HEK293 (cell line): ENCODE measurements around the gene ERG.

Experiments
- CTCF ChIA-PET: fragments of 350-600 bp; formaldehyde crosslinking; extraction: SDS; loops from one replicate; lab custom pipeline; 2021; ENCODE audit warnings: antibody characterized with exemption; lab: Yijun Ruan, JAX
- POLR2A ChIA-PET: fragments of 300-600 bp; formaldehyde crosslinking; extraction: SDS; loops from one replicate; lab custom pipeline; 2020; ENCODE audit warnings: antibody characterized with exemption, inconsistent platforms; lab: Yijun Ruan, JAX
- H3K27ac ChIP-seq: fragments of 200-500 bp; sonication (Bioruptor generic); 2 replicates; pipeline ENCODE4 v1.5.1; 2014; ENCODE audit warnings: low read depth, low read length, control low read depth, inconsistent platforms; ENCODE audit errors: extremely low read depth
- H3K36me3 ChIP-seq, 2 experiments: fragments of 200-500 bp in 1 of 2; sonication (Bioruptor generic) in 1 of 2; 1 replicate in 1 of 2; 2 replicates in 1 of 2; pipeline ENCODE4 v1.5.1; 2014 to 2017; ENCODE audit warnings: inconsistent platforms in 2 of 2, low read length in 2 of 2; ENCODE audit not compliant: control insufficient read depth in 2 of 2, insufficient read depth in 1 of 2
- H3K4me1 ChIP-seq: fragments of 200-500 bp; sonication (Bioruptor generic); 2 replicates; pipeline ENCODE4 v1.5.1; 2014; ENCODE audit warnings: mild to moderate bottlenecking, low read length, inconsistent platforms; ENCODE audit not compliant: control insufficient read depth, insufficient read depth
- H3K4me3 ChIP-seq: 2 replicates; pipeline ENCODE4 v1.5.1; 2011; ENCODE audit warnings: low read depth, mild to moderate bottlenecking, control low read depth, low read length, moderate library complexity
- H3K9me3 ChIP-seq: fragments of 200-500 bp; sonication (Bioruptor generic); 2 replicates; pipeline ENCODE4 v1.5.1; 2014; ENCODE audit warnings: low read depth, low read length, inconsistent platforms; ENCODE audit not compliant: control insufficient read depth, insufficient read depth
- GLI4 ChIP-seq: fragments of 450-650 bp; formaldehyde crosslinking; IDR thresholded peaks from 2 replicates; pipeline ENCODE4 v1.5.1; 2016; ENCODE audit warnings: missing biosample characterization, missing genetic modification characterization
- GLIS1 ChIP-seq: fragments of 450-650 bp; formaldehyde crosslinking; IDR thresholded peaks from 2 replicates; pipeline ENCODE4 v1.5.1; 2016; ENCODE audit warnings: missing biosample characterization, missing genetic modification characterization
- SETDB1 ChIP-seq: IDR thresholded peaks from one replicate; pipeline ENCODE4 v1.6.1; 2017; ENCODE audit warnings: mild to moderate bottlenecking, low read length, moderate library complexity, mixed read lengths; ENCODE audit not compliant: insufficient read length
- YY1 ChIP-seq: fragments of 450-650 bp; formaldehyde crosslinking; IDR thresholded peaks from 2 replicates; pipeline ENCODE4 v1.5.1; 2018; ENCODE audit warnings: missing biosample characterization, missing genetic modification characterization
- ZBTB7A ChIP-seq: fragments of 450-650 bp; formaldehyde crosslinking; IDR thresholded peaks from 2 replicates; pipeline ENCODE4 v1.5.1; 2016; ENCODE audit warnings: low read depth, missing biosample characterization, missing genetic modification characterization
- ZBTB8A ChIP-seq: fragments of 450-650 bp; formaldehyde crosslinking; IDR thresholded peaks from 2 replicates; pipeline ENCODE4 v1.5.1; 2016; ENCODE audit warnings: missing biosample characterization, missing genetic modification characterization
- ZEB2 ChIP-seq: fragments of 450-650 bp; formaldehyde crosslinking; IDR thresholded peaks from 2 replicates; pipeline ENCODE4 v1.5.1; 2016; ENCODE audit warnings: missing biosample characterization, missing genetic modification characterization
- ZNF112 ChIP-seq: fragments of 450-650 bp; formaldehyde crosslinking; IDR thresholded peaks from 2 replicates; pipeline ENCODE4 v1.5.0; 2017; ENCODE audit warnings: missing biosample characterization, missing genetic modification characterization
- ZNF114 ChIP-seq: fragments of 450-650 bp; formaldehyde crosslinking; IDR thresholded peaks from 2 replicates; pipeline ENCODE4 v1.5.0; 2017; ENCODE audit warnings: missing biosample characterization, missing genetic modification characterization
- ZNF19 ChIP-seq: fragments of 450-650 bp; formaldehyde crosslinking; IDR thresholded peaks from 2 replicates; pipeline ENCODE4; 2016; ENCODE audit warnings: missing biosample characterization, missing genetic modification characterization, low read depth
- ZNF48 ChIP-seq: fragments of 450-650 bp; formaldehyde crosslinking; IDR thresholded peaks from 2 replicates; pipeline ENCODE4 v1.5.1; 2016; ENCODE audit warnings: missing biosample characterization, missing genetic modification characterization
- ZNF529 ChIP-seq: fragments of 450-650 bp; formaldehyde crosslinking; IDR thresholded peaks from 2 replicates; pipeline ENCODE4 v1.5.1; 2017; ENCODE audit warnings: missing genetic modification characterization, missing biosample characterization; ENCODE audit not compliant: insufficient replicate concordance
- ZNF768 ChIP-seq: fragments of 450-650 bp; formaldehyde crosslinking; IDR thresholded peaks from 2 replicates; pipeline ENCODE4 v1.5.1; 2018; ENCODE audit warnings: missing biosample characterization, mild to moderate bottlenecking, missing genetic modification characterization
- ZNF830 ChIP-seq: fragments of 450-650 bp; IDR thresholded peaks from 2 replicates; pipeline ENCODE4 v1.5.0; 2018; ENCODE audit warnings: missing biosample characterization, missing genetic modification characterization, low read depth, mild to moderate bottlenecking, moderate library complexity
- ZNF837 ChIP-seq: fragments of 450-650 bp; formaldehyde crosslinking; IDR thresholded peaks from 2 replicates; pipeline ENCODE4 v1.5.1; 2016; ENCODE audit warnings: missing biosample characterization, missing genetic modification characterization
- ZXDB ChIP-seq: fragments of 450-650 bp; formaldehyde crosslinking; IDR thresholded peaks from 2 replicates; pipeline ENCODE4 v1.5.1; 2016; ENCODE audit warnings: missing biosample characterization, missing genetic modification characterization
- TF ChIP-seq, protein P1 (sequence below): fragments of 450-650 bp; formaldehyde crosslinking; optimal IDR thresholded peaks from 2 replicates; pipeline ENCODE3; 2016; ENCODE audit warnings: missing biosample characterization, mild to moderate bottlenecking, missing genetic modification characterization
- TF ChIP-seq, protein P2 (sequence below): fragments of 450-650 bp; formaldehyde crosslinking; IDR thresholded peaks from 2 replicates; pipeline ENCODE4 v1.5.1; 2017; ENCODE audit warnings: missing biosample characterization, missing genetic modification characterization
- TF ChIP-seq, protein P3 (sequence below): fragments of 450-650 bp; formaldehyde crosslinking; IDR thresholded peaks from 2 replicates; pipeline ENCODE4 v1.5.1; 2016; ENCODE audit warnings: missing biosample characterization, missing genetic modification characterization, low read depth
- TF ChIP-seq, protein P4 (sequence below): fragments of 450-650 bp; formaldehyde crosslinking; IDR thresholded peaks from 2 replicates; pipeline ENCODE4 v1.5.1; 2016; ENCODE audit warnings: missing biosample characterization, missing genetic modification characterization
- TF ChIP-seq, protein P5 (sequence below): fragments of 450-650 bp; formaldehyde crosslinking; IDR thresholded peaks from 2 replicates; pipeline ENCODE4 v1.5.1; 2016; ENCODE audit warnings: missing biosample characterization, missing genetic modification characterization

Gene ERG

DNA sequence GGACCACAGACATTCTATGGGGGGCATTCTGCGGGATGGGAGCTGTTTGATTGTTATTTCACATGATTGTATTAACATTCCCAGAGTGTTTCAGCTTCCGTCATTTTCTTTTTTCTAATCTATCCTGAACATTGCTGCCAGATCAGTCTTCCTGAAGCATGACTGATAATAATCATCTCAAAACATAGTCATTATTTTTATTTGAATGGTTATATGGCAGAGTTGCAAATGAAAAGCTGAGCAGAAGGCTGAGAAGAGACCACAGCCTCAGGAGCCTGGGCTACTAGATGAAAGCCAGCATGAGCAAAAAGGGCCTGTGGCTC, 109.0 kb downstream of the ERG start:
- no peaks in the 10 kb centered on the region for H3K9me3 ChIP-seq
- CTCF ChIA-PET = interaction anchor here (0.7 to 1.3 kb wide), 4 partner anchors 8 to 633 kb away, joined by 3 to 4 read pairs (median 3); no protein-coding TSS in a partner anchor
- H3K4me1 ChIP-seq = no peaks in the 10 kb centered on the region
- TF ChIP-seq ZNF529 = no peak
- TF ChIP-seq, protein P1, sequence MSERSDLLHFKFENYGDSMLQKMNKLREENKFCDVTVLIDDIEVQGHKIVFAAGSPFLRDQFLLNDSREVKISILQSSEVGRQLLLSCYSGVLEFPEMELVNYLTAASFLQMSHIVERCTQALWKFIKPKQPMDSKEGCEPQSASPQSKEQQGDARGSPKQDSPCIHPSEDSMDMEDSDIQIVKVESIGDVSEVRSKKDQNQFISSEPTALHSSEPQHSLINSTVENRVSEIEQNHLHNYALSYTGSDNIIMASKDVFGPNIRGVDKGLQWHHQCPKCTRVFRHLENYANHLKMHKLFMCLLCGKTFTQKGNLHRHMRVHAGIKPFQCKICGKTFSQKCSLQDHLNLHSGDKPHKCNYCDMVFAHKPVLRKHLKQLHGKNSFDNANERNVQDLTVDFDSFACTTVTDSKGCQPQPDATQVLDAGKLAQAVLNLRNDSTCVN (tag by site-specific recombination) = no peak
- TF ChIP-seq ZBTB7A = no peak
- TF ChIP-seq, protein P2, sequence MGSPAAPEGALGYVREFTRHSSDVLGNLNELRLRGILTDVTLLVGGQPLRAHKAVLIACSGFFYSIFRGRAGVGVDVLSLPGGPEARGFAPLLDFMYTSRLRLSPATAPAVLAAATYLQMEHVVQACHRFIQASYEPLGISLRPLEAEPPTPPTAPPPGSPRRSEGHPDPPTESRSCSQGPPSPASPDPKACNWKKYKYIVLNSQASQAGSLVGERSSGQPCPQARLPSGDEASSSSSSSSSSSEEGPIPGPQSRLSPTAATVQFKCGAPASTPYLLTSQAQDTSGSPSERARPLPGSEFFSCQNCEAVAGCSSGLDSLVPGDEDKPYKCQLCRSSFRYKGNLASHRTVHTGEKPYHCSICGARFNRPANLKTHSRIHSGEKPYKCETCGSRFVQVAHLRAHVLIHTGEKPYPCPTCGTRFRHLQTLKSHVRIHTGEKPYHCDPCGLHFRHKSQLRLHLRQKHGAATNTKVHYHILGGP (tag by site-specific recombination) = no peak
- no peak for TF ChIP-seq ZNF112 (tag by site-specific recombination)
- TF ChIP-seq GLIS1 = no peak
- TF ChIP-seq, protein P3, sequence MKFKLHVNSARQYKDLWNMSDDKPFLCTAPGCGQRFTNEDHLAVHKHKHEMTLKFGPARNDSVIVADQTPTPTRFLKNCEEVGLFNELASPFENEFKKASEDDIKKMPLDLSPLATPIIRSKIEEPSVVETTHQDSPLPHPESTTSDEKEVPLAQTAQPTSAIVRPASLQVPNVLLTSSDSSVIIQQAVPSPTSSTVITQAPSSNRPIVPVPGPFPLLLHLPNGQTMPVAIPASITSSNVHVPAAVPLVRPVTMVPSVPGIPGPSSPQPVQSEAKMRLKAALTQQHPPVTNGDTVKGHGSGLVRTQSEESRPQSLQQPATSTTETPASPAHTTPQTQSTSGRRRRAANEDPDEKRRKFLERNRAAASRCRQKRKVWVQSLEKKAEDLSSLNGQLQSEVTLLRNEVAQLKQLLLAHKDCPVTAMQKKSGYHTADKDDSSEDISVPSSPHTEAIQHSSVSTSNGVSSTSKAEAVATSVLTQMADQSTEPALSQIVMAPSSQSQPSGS = no peak
- no peak for TF ChIP-seq YY1
- no peak for TF ChIP-seq ZNF837 (tag by site-specific recombination)
- TF ChIP-seq, protein P4, sequence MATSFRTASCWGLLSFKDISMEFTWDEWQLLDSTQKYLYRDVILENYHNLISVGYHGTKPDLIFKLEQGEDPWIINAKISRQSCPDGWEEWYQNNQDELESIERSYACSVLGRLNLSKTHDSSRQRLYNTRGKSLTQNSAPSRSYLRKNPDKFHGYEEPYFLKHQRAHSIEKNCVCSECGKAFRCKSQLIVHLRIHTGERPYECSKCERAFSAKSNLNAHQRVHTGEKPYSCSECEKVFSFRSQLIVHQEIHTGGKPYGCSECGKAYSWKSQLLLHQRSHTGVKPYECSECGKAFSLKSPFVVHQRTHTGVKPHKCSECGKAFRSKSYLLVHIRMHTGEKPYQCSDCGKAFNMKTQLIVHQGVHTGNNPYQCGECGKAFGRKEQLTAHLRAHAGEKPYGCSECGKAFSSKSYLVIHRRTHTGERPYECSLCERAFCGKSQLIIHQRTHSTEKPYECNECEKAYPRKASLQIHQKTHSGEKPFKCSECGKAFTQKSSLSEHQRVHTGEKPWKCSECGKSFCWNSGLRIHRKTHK = no peak
- TF ChIP-seq ZNF19 = no peak
- TF ChIP-seq, protein P5, sequence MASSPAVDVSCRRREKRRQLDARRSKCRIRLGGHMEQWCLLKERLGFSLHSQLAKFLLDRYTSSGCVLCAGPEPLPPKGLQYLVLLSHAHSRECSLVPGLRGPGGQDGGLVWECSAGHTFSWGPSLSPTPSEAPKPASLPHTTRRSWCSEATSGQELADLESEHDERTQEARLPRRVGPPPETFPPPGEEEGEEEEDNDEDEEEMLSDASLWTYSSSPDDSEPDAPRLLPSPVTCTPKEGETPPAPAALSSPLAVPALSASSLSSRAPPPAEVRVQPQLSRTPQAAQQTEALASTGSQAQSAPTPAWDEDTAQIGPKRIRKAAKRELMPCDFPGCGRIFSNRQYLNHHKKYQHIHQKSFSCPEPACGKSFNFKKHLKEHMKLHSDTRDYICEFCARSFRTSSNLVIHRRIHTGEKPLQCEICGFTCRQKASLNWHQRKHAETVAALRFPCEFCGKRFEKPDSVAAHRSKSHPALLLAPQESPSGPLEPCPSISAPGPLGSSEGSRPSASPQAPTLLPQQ (tag by site-specific recombination) = no peak
- TF ChIP-seq SETDB1 = no peak
- no peak for TF ChIP-seq ZNF48
- no peak for TF ChIP-seq ZEB2 (tag by site-specific recombination)
- no peak for TF ChIP-seq ZXDB (tag by site-specific recombination)
- no peak for TF ChIP-seq GLI4 (tag by site-specific recombination)
- no peak for TF ChIP-seq ZBTB8A
- no peak overlapping the region for H3K27ac ChIP-seq
- H3K36me3 ChIP-seq = no peaks in the 10 kb centered on the region
- no peak overlapping the region for H3K4me3 ChIP-seq
- POLR2A ChIA-PET = no interaction called here

DNA sequence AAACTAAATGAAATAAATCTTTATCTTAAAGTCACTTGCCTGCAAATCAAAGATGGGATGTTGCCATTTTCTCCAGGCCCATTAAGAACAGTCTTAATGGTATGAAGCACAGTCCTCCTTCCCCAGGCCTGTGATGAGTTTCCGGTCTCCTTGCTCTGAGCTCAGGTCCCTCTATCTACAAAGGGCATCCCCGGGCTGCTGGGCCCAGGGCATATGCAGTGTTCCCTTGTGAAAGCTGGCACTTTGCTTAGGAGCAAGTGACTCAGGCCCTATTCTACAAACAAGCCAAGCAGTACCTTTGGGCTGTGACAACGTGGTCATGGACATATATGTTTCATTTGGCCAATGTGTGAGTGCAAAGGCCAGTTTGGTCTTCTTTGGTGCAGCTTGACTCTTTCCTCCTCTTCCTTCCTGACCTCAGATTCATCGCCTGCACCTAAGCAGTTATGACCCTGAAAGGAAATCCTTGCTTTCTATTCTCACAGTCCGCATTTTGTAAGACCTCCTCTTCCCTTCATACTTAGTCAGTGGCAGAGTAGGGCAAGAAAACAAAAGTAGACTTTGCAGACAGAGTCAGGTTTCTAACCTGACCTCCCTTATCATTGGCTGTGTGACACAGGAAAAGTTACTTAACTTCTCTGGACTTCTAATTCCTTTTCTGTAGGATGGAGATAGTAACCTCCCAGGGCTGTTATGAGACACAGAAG, 109.5 kb downstream of the ERG start:
- TF ChIP-seq ZNF114 = no peak
- no peak for TF ChIP-seq ZNF830 (tag by site-specific recombination)
- TF ChIP-seq ZNF768 = peak; percentile 55; the same call in 1 of the 2 replicates
- Histone ChIP-seq H3K27ac (no peak overlapping the region), H3K36me3 (no peaks in the 10 kb centered on the region), H3K4me3 (no peak overlapping the region), H3K9me3 (no peaks in the 10 kb centered on the region), H3K4me1 (no peaks in the 10 kb centered on the region)
- POLR2A ChIA-PET = no interaction called here
- CTCF ChIA-PET = interaction anchor here (0.7 to 1.3 kb wide), 3 partner anchors 8 to 634 kb away, joined by 3 to 4 read pairs (median 3); no protein-coding TSS in a partner anchor
